B cell (primary cell): ENCODE data around the gene MYL12A. TPM values are rescaled to one million over a fixed set of nuclear protein-coding genes. Genes with fewer than 3 reads are reported as not detected.
"Not testable (repeated sequence)": the region's sequence is repeated elsewhere in the genome, so short reads cannot be mapped to it uniquely, and the experiment has no call there.

Experiments
- ATAC-seq: fragments of 200-7000 bp; cut with Tn5 transposase; one replicate; pipeline ENCODE4 v1.10.0; 2021; ENCODE audit warnings: low read depth, mild to moderate bottlenecking, moderate number of reproducible peaks, moderate library complexity
- CTCF ChIA-PET: fragments of 350-600 bp; sonication (Branson Sonifier 250); formaldehyde crosslinking; loops from one replicate; lab custom pipeline; 2021; ENCODE audit warnings: antibody characterized with exemption, inconsistent platforms; lab: Charles Lee
- POLR2A ChIA-PET: fragments of 350-600 bp; sonication (Branson Sonifier 250); formaldehyde crosslinking; loops from one replicate; lab custom pipeline; 2021; ENCODE audit warnings: antibody characterized with exemption; lab: Charles Lee
- DNase-seq: peaks from one replicate; pipeline ENCODE4 v3.0.0; 2013
- H2AFZ ChIP-seq: 2 replicates; pipeline ENCODE4 v1.6.1; 2012; ENCODE audit warnings: mild to moderate bottlenecking, low read depth, low read length; ENCODE audit not compliant: insufficient read depth, poor library complexity, severe bottlenecking
- H3K27ac ChIP-seq, 2 donors: 1 replicate in 1 of 2; 2 replicates in 1 of 2; pipeline ENCODE4 v1.5.1; 2012 to 2013; ENCODE audit warnings: low read length in 2 of 2, mild to moderate bottlenecking in 2 of 2, moderate library complexity in 1 of 2
- H3K27me3 ChIP-seq, 4 experiments: fragments of 200-600 bp in 1 of 4; sonication (generic) in 1 of 4; replicated peaks in 1 of 4; 1 replicate in 2 of 4; 2 replicates in 2 of 4; pipeline versions ENCODE4 v1.6.1 to v1.7.0; 2013 to 2016; ENCODE audit warnings: low read length in 3 of 4, mild to moderate bottlenecking in 2 of 4, mixed read lengths in 1 of 4, moderate library complexity in 1 of 4; ENCODE audit not compliant: insufficient read depth in 4 of 4, control insufficient read depth in 3 of 4; ENCODE audit errors: control extremely low read depth in 1 of 4
- H3K36me3 ChIP-seq, 2 experiments: replicated peaks in 1 of 2; 1 replicate in 1 of 2; 2 replicates in 1 of 2; pipeline versions ENCODE4 v1.6.1 to v1.7.1; 2013; ENCODE audit warnings: low read length in 1 of 2; ENCODE audit not compliant: insufficient read depth in 2 of 2, control insufficient read depth in 1 of 2; ENCODE audit errors: control extremely low read depth in 1 of 2, extremely low read depth in 1 of 2
- H3K4me1 ChIP-seq, 2 donors: fragments of 200-600 bp in 1 of 2; sonication (generic) in 1 of 2; 1 replicate in 1 of 2; 2 replicates in 1 of 2; pipeline versions ENCODE4 v1.5.1 to v1.6.1; 2013 to 2017; ENCODE audit warnings: low read length in 2 of 2; ENCODE audit not compliant: control insufficient read depth in 2 of 2, insufficient read depth in 2 of 2
- H3K4me2 ChIP-seq: replicated peaks from 2 replicates; pipeline ENCODE3; 2012; ENCODE audit warnings: mild to moderate bottlenecking, low read depth, low read length; ENCODE audit not compliant: poor library complexity, severe bottlenecking
- H3K4me3 ChIP-seq, 5 experiments: fragments of 200-600 bp in 1 of 5; sonication (generic) in 1 of 5; 1 replicate in 3 of 5; 2 replicates in 2 of 5; pipeline versions ENCODE4 v1.5.1 to v1.7.0; 2011 to 2016; ENCODE audit warnings: low read length in 4 of 5, mild to moderate bottlenecking in 4 of 5, low read depth in 2 of 5, control low read depth in 1 of 5, moderate library complexity in 1 of 5; ENCODE audit not compliant: insufficient read depth in 1 of 5; ENCODE audit errors: control extremely low read depth in 1 of 5, extremely low read depth in 1 of 5
- H3K79me2 ChIP-seq: fragments of 200-600 bp; sonication (generic); one replicate; pipeline ENCODE4 v1.6.0; 2016; ENCODE audit warnings: low read length; ENCODE audit not compliant: control insufficient read depth, insufficient read depth
- H3K9ac ChIP-seq: fragments of 200-600 bp; sonication (generic); 2 replicates; pipeline ENCODE4 v1.6.1; 2017; ENCODE audit warnings: mild to moderate bottlenecking, low read length, moderate library complexity
- H3K9me3 ChIP-seq, 3 donors: one replicate each; pipeline versions ENCODE4 v1.6.1 to v1.7.1; 2013; ENCODE audit warnings: low read length in 2 of 3; ENCODE audit not compliant: control insufficient read depth in 2 of 3, insufficient read depth in 1 of 3; ENCODE audit errors: control extremely low read depth in 1 of 3
- H4K20me1 ChIP-seq: 2 replicates; pipeline ENCODE4 v1.6.0; 2012; ENCODE audit warnings: mild to moderate bottlenecking, low read length; ENCODE audit not compliant: insufficient read depth, control insufficient read depth, poor library complexity, severe bottlenecking
- H3K27ac Mint-ChIP-seq: one replicate; pipeline ENCODE4 v1.8.0; 2021; ENCODE audit warnings: mixed read lengths
- H3K27me3 Mint-ChIP-seq: one replicate; pipeline ENCODE4 v1.8.0; 2021; ENCODE audit warnings: mixed read lengths
- H3K4me1 Mint-ChIP-seq: one replicate; pipeline ENCODE4 v1.8.0; 2021; ENCODE audit warnings: mixed read lengths
- H3K4me3 Mint-ChIP-seq: one replicate; pipeline ENCODE4 v1.8.0; 2021; ENCODE audit warnings: mixed read lengths
- H3K9me3 Mint-ChIP-seq: one replicate; pipeline ENCODE4 v1.8.0; 2022; ENCODE audit warnings: mixed read lengths; ENCODE audit not compliant: insufficient read depth
- EZH2 ChIP-seq: IDR thresholded peaks from 2 replicates; pipeline ENCODE4 v1.6.1; 2012; ENCODE audit warnings: borderline replicate concordance, low read depth, mild to moderate bottlenecking, moderate library complexity, low read length; ENCODE audit not compliant: insufficient read depth, poor library complexity, severe bottlenecking
- WGBS: methylation state at CpG from one replicate; pipeline ENCODE4 v1.1.5; 2013; ENCODE audit warnings: missing lambda C conversion rate; ENCODE audit not compliant: insufficient coverage; 5-methylcytosine and 5-hydroxymethylcytosine counted together
- intact Hi-C: fragments of 100-400 bp; cut with micrococcal nuclease; formaldehyde crosslinking; loops from one replicate; pipeline ENCODE4 v1.10.0; 2022
- polyA minus RNA-seq: library from RNA; depleted of rRNA, polyadenylated mRNA; stranded (reverse); fragments of >200 nt; gene quantifications from 2 replicates; pipeline ENCODE4 v1.2.3, GENCODE V29; 2012
- polyA plus RNA-seq: library from polyadenylated mRNA; depleted of rRNA; stranded (reverse); fragments of >200 nt; gene quantifications from 2 replicates; pipeline ENCODE4 v1.2.3, GENCODE V29; 2012
- total RNA-seq, 2 donors: library from RNA; stranded (reverse); fragments of 120-200 nt in 1 of 2; gene quantifications; 1 replicate in 1 of 2; 2 replicates in 1 of 2; pipeline versions ENCODE4 v1.2.3 to v1.2.4, GENCODE V29; 2013 to 2022
- TF ChIP-seq, protein P1 (sequence below): fragments of 200-600 bp; IDR thresholded peaks from one replicate; pipeline ENCODE4 v1.8.0; 2022; ENCODE audit warnings: antibody characterized with exemption, mild to moderate bottlenecking

MYL12A gene
- total RNA-seq: 266 and 281 TPM in 2 replicates
- total RNA-seq (2013): 795 TPM
- polyA plus RNA-seq: 213 and 276 TPM in 2 replicates
- polyA minus RNA-seq: 169 and 296 TPM in 2 replicates

DNA sequence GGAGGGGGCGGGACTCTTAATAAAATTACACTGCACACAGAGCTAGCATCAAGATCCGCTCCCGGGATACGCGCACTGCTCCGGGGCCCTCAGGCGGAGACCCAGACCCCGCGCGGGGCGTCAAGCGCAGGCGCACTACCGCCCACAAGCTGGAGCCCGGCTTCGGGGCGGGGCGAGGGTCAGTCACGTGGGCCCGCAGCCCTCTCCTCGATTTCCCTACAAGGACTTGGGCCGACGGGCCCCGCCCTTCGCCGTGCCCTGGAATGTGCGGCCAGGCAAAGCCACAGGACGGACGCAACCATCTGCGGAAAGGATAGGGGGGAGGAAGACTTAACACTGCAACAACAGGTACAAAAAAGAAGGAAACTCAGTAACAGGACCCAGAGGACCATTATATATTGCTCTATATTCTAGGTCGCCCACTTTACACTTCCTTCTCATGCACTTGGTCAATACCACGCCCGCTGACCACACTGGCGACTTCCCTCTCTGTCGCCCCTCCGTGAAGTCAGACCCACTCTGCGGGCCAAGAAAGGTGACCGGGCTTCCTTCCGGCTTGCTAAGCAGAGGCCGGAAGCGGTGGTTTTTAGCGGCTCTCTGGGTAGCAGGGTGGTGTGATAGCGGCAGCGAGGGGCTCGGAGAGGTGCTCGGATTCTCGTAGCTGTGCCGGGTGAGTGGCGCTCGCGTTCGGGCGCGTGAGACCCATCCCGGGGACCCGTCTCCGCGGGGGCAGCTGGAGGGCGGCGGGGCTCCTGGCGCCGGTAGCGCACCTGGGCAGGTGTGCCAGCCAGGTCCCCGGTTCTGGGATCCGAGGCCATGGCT lies at the start of gene MYL12A:
Gene MYL12A, plus strand, starts transcription at position 562 of the 822 bp plus-strand sequence. CDS start 5,447 bp downstream, outside the sequence.
- DNase-seq (peak; percentile 95), ATAC-seq (peak; percentile 70)
- Histone ChIP-seq H3K36me3 (peaks cover 0 to 11% of the 10 kb centered on the region in 2 experiments), H3K9ac (peak within 1 kb of the TSS; percentile 84), H3K4me2 (peak within 1 kb of the TSS; percentile 84), H3K4me3 (peak within 1 kb of the TSS; percentile 91 to 99 (median 96)), H3K4me1 (peaks cover 40 to 47% of the 10 kb centered on the region in 2 donors), H3K27me3 (no peaks in the 10 kb centered on the region), H3K9me3 (peaks cover 0 to 2% (median 0%) of the 10 kb centered on the region in 3 donors), H4K20me1 (peaks cover 1% of the 10 kb centered on the region), H2AFZ (peak within 1 kb of the TSS; percentile 81), H3K79me2 (peaks cover 48% of the 10 kb centered on the region), H3K27ac (peak within 1 kb of the TSS; percentile 89 to 94)
- TF ChIP-seq, protein P1, sequence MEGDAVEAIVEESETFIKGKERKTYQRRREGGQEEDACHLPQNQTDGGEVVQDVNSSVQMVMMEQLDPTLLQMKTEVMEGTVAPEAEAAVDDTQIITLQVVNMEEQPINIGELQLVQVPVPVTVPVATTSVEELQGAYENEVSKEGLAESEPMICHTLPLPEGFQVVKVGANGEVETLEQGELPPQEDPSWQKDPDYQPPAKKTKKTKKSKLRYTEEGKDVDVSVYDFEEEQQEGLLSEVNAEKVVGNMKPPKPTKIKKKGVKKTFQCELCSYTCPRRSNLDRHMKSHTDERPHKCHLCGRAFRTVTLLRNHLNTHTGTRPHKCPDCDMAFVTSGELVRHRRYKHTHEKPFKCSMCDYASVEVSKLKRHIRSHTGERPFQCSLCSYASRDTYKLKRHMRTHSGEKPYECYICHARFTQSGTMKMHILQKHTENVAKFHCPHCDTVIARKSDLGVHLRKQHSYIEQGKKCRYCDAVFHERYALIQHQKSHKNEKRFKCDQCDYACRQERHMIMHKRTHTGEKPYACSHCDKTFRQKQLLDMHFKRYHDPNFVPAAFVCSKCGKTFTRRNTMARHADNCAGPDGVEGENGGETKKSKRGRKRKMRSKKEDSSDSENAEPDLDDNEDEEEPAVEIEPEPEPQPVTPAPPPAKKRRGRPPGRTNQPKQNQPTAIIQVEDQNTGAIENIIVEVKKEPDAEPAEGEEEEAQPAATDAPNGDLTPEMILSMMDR: no peak
- no peak for TF ChIP-seq EZH2
- Mint-ChIP-seq H3K4me1 (peaks cover 49% of the 10 kb centered on the region), H3K27me3 (no peaks in the 10 kb centered on the region), H3K4me3 (peak within 1 kb of the TSS; percentile 91), H3K9me3 (no peaks in the 10 kb centered on the region), H3K27ac (peak within 1 kb of the TSS; percentile 97)
- intact Hi-C loops: loop anchor here (1.0 to 5.0 kb wide), 9 partner anchors 14 to 677 kb away; partner anchors contain the start of genes METTL4 and NDC80
- whole genome bisulfite sequencing: under 1% methylated on average over 57 of the region's 65 CpGs
- ChIA-PET CTCF (interaction anchor here (0.9 to 7.5 kb wide), 27 partner anchors 9 to 418 kb away, joined by 3 to 155 read pairs (median 12); partner anchors contain the start of gene MYL12B), POLR2A (interaction anchor here (0.5 to 4.2 kb wide), 15 partner anchors 9 to 589 kb away, joined by 3 to 35 read pairs (median 4); partner anchors contain the start of gene MYL12B)

DNA sequence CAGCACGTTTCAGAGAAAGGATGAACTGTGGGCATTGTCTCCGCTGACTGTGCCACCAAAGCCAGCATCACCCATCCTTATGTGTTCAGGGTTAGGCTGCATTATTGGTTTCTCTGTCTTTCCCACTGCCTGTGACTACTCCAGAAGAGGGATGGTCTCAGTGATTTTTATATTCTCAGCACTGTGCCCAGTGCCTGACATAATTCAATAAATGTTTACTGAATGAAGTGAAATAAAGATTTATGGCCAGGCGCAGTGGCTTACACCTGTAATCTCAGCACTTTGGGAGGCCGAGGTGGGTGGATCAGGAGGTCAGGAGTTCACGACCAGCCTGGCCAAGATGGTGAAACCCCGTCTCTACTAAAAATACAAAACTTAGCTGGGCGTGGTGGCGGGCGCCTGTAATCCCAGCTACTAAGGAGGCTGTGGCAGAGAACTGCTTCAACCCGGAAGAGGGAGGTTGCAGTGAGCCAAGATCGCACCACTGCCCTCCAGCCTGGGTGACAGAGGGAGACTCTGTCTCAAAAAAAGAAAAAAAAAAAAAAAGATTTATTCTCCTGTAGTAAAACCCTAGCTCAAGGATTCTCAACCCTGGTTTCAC lies 49.2 kb upstream of the MYL12A start:
- H3K4me2 ChIP-seq, ATAC-seq, H3K27ac Mint-ChIP-seq, H3K79me2 ChIP-seq, H3K9me3 ChIP-seq, H3K27me3 Mint-ChIP-seq, H3K4me3 Mint-ChIP-seq, H4K20me1 ChIP-seq, H3K27me3 ChIP-seq, H3K9me3 Mint-ChIP-seq, H3K4me3 ChIP-seq, POLR2A ChIA-PET, DNase-seq, H3K27ac ChIP-seq, H3K4me1 ChIP-seq, H3K9ac ChIP-seq, intact Hi-C loops, H3K36me3 ChIP-seq, H2AFZ ChIP-seq, H3K4me1 Mint-ChIP-seq: not testable (repeated sequence)
- WGBS: 94% methylated on average over 5 of the region's 11 CpGs
- CTCF ChIA-PET: interaction anchor here (1.5 kb wide), 1 partner anchor 16 kb away, joined by 3 read pairs; no protein-coding TSS in a partner anchor
